H9 (cell line): ENCODE results near the gene CTIF. TPM values are rescaled to one million over a fixed set of nuclear protein-coding genes. Genes with fewer than 3 reads are reported as not detected.

ENCODE experiments used
- DNase-seq: peaks from one replicate; pipeline ENCODE4 v3.0.0-alpha.2; 2017
- H2AFZ ChIP-seq: one replicate; pipeline ENCODE4 v1.6.1; 2013; ENCODE audit warnings: mild to moderate bottlenecking, low read length, control low read depth, moderate library complexity
- H2AK5ac ChIP-seq: 2 replicates; pipeline ENCODE4 v1.6.1; 2013; ENCODE audit warnings: low read length, control low read depth, mixed read lengths; ENCODE audit not compliant: insufficient read length
- H2BK120ac ChIP-seq: one replicate; pipeline ENCODE4 v1.6.1; 2013; ENCODE audit warnings: low read depth, mild to moderate bottlenecking, low read length, control low read depth, inconsistent platforms; ENCODE audit not compliant: poor library complexity, severe bottlenecking
- H2BK12ac ChIP-seq: 2 replicates; pipeline ENCODE4 v1.6.1; 2013; ENCODE audit warnings: low read length, control low read depth, mixed read lengths, low read depth; ENCODE audit not compliant: insufficient read length
- H2BK15ac ChIP-seq: 2 replicates; pipeline ENCODE4 v1.6.1; 2013; ENCODE audit warnings: low read depth, low read length, control low read depth
- H2BK20ac ChIP-seq: one replicate; pipeline ENCODE4 v1.6.1; 2013; ENCODE audit warnings: low read depth, mild to moderate bottlenecking, low read length, control low read depth, inconsistent platforms; ENCODE audit not compliant: poor library complexity, severe bottlenecking
- H2BK5ac ChIP-seq: 2 replicates; pipeline ENCODE4 v1.6.1; 2013; ENCODE audit warnings: low read length, control low read depth, mixed read lengths; ENCODE audit not compliant: insufficient read length
- H3K14ac ChIP-seq: 2 replicates; pipeline ENCODE4 v1.6.1; 2013; ENCODE audit warnings: low read length, control low read depth; ENCODE audit not compliant: insufficient read depth
- H3K18ac ChIP-seq: 2 replicates; pipeline ENCODE4 v1.6.1; 2013; ENCODE audit warnings: low read depth, mild to moderate bottlenecking, mixed read lengths, low read length, control low read depth; ENCODE audit not compliant: insufficient read length
- H3K23ac ChIP-seq: 2 replicates; pipeline ENCODE4 v1.6.1; 2013; ENCODE audit warnings: low read length, control low read depth, mixed read lengths, low read depth; ENCODE audit not compliant: insufficient read length
- H3K23me2 ChIP-seq: 2 replicates; pipeline ENCODE4 v1.6.1; 2013; ENCODE audit warnings: low read depth, mild to moderate bottlenecking, mixed read lengths, low read length, control low read depth; ENCODE audit not compliant: insufficient read length, poor library complexity, severe bottlenecking
- H3K27ac ChIP-seq: 2 replicates; pipeline ENCODE4 v1.5.1; 2013; ENCODE audit warnings: low read length, control low read depth, mixed read lengths, low read depth; ENCODE audit not compliant: insufficient read length
- H3K27me3 ChIP-seq: 2 replicates; pipeline ENCODE4 v1.6.1; 2013; ENCODE audit warnings: low read length, control low read depth, inconsistent platforms; ENCODE audit not compliant: insufficient read depth
- H3K4ac ChIP-seq: 2 replicates; pipeline ENCODE4 v1.6.1; 2013; ENCODE audit warnings: low read depth, mild to moderate bottlenecking, control low read depth, inconsistent platforms, low read length, moderate library complexity
- H3K4me1 ChIP-seq: 2 replicates; pipeline ENCODE4 v1.6.1; 2013; ENCODE audit warnings: low read length, control low read depth, inconsistent platforms; ENCODE audit not compliant: insufficient read depth
- H3K4me2 ChIP-seq: 2 replicates; pipeline ENCODE4 v1.6.1; 2013; ENCODE audit warnings: low read length, control low read depth, mixed read lengths; ENCODE audit not compliant: insufficient read length, insufficient read depth
- H3K56ac ChIP-seq: 2 replicates; pipeline ENCODE4 v1.6.1; 2013; ENCODE audit warnings: low read depth, mild to moderate bottlenecking, mixed read lengths, low read length, control low read depth; ENCODE audit not compliant: insufficient read length
- H3K79me1 ChIP-seq: 2 replicates; pipeline ENCODE4 v1.6.1; 2013; ENCODE audit warnings: low read depth, mild to moderate bottlenecking, moderate library complexity, low read length, control low read depth, inconsistent platforms; ENCODE audit not compliant: insufficient read depth, poor library complexity, severe bottlenecking
- H3K79me2 ChIP-seq: 2 replicates; pipeline ENCODE4 v1.6.1; 2013; ENCODE audit warnings: low read length, control low read depth, inconsistent platforms; ENCODE audit not compliant: insufficient read depth
- H3K9ac ChIP-seq: 2 replicates; pipeline ENCODE4 v1.6.1; 2013; ENCODE audit warnings: low read length, control low read depth, mixed read lengths; ENCODE audit not compliant: insufficient read length; ENCODE audit errors: extremely low read depth
- H3K9me3 ChIP-seq: one replicate; pipeline ENCODE4 v1.6.1; 2013; ENCODE audit warnings: low read depth, low read length, inconsistent platforms; ENCODE audit not compliant: control insufficient read depth
- H3T11ph ChIP-seq: one replicate; pipeline ENCODE4 v1.6.1; 2013; ENCODE audit warnings: mild to moderate bottlenecking, low read length, control low read depth, inconsistent platforms
- H4K20me1 ChIP-seq: one replicate; pipeline ENCODE4 v1.6.1; 2013; ENCODE audit not compliant: control insufficient read depth, insufficient read length, insufficient read depth
- H4K5ac ChIP-seq: 2 replicates; pipeline ENCODE4 v1.6.1; 2013; ENCODE audit warnings: low read depth, mild to moderate bottlenecking, mixed read lengths, low read length, control low read depth; ENCODE audit not compliant: insufficient read length
- H4K8ac ChIP-seq: replicated peaks from 2 replicates; pipeline ENCODE4 v1.6.1; 2013; ENCODE audit warnings: low read length, control low read depth, mixed read lengths, low read depth; ENCODE audit not compliant: insufficient read length
- H4K91ac ChIP-seq: 2 replicates; pipeline ENCODE4 v1.6.1; 2013; ENCODE audit warnings: low read depth, mild to moderate bottlenecking, moderate library complexity, mixed read lengths, low read length, control low read depth; ENCODE audit not compliant: insufficient read length
- H3K27ac Mint-ChIP-seq, 3 experiments: 2 replicates in 2 of 3; 3 replicates in 1 of 3; pipeline ENCODE4 v1.8.0; 2020 to 2021; ENCODE audit warnings: mixed read lengths in 3 of 3, mild to moderate bottlenecking in 1 of 3, moderate library complexity in 1 of 3
- H3K27me3 Mint-ChIP-seq: 2 replicates; pipeline ENCODE4 v1.8.0; 2021; ENCODE audit warnings: low read depth, mild to moderate bottlenecking, moderate library complexity, mixed read lengths
- H3K36me3 Mint-ChIP-seq, 3 experiments: 2 replicates in 2 of 3; 3 replicates in 1 of 3; pipeline ENCODE4 v1.8.0; 2020 to 2021; ENCODE audit warnings: low read depth in 3 of 3, mixed read lengths in 3 of 3; ENCODE audit not compliant: insufficient read depth in 1 of 3
- H3K4me1 Mint-ChIP-seq, 2 experiments: 2 replicates each; pipeline ENCODE4 v1.8.0; 2020; ENCODE audit warnings: mixed read lengths in 2 of 2
- H3K4me3 Mint-ChIP-seq, 2 experiments: 2 replicates in 1 of 2; 3 replicates in 1 of 2; pipeline ENCODE4 v1.8.0; 2020 to 2021; ENCODE audit warnings: mild to moderate bottlenecking in 2 of 2, mixed read lengths in 2 of 2, moderate library complexity in 1 of 2
- H3K9me3 Mint-ChIP-seq, 2 experiments: 2 replicates in 1 of 2; 3 replicates in 1 of 2; pipeline ENCODE4 v1.8.0; 2020; ENCODE audit warnings: mild to moderate bottlenecking in 2 of 2, mixed read lengths in 2 of 2, moderate library complexity in 1 of 2
- CTCF ChIP-seq: fragments of 200-600 bp; sonication (generic); conservative IDR thresholded peaks from 3 replicates; pipeline ENCODE4 v1.8.0; 2021; ENCODE audit warnings: antibody characterized with exemption, mild to moderate bottlenecking
- WGBS: extraction: QIAGEN DNeasy Blood & Tissue Kit; methylation state at CpG from one replicate; pipeline ENCODE4 v1.1.7; 2013; ENCODE audit warnings: missing lambda C conversion rate, low lambda C conversion rate, mixed read lengths; ENCODE audit not compliant: insufficient read length; ENCODE audit errors: extremely low coverage; 5-methylcytosine and 5-hydroxymethylcytosine counted together
- total RNA-seq: library from RNA; stranded (reverse); gene quantifications from 2 replicates; pipeline ENCODE4 v1.2.1, GENCODE V29; 2021

Gene CTIF
- total RNA-seq, 1 experiment from 2014 or later, result 15.8 TPM

- no peak for DNase-seq
- Histone ChIP-seq H3K56ac (no peak overlapping the region), H2AK5ac (no peak overlapping the region), H4K20me1 (no peaks in the 10 kb centered on the region), H3K79me2 (no peaks in the 10 kb centered on the region), H3K18ac (no peak overlapping the region), H3K27ac (no peak overlapping the region), H3K9me3 (no peaks in the 10 kb centered on the region), H4K8ac (no peak overlapping the region), H2BK15ac (no peak overlapping the region), H3K27me3 (no peaks in the 10 kb centered on the region), H4K5ac (no peak overlapping the region), H3K79me1 (no peaks in the 10 kb centered on the region), H3K23me2 (no peaks in the 10 kb centered on the region), H2BK20ac (no peak overlapping the region), H3K14ac (no peak overlapping the region), H3K9ac (no peak overlapping the region), H4K91ac (no peak overlapping the region), H3K23ac (no peak overlapping the region), H2BK120ac (no peak overlapping the region), H2BK5ac (no peak overlapping the region), H2BK12ac (no peak overlapping the region), H3K4ac (no peak overlapping the region), H2AFZ (no peak overlapping the region), H3K4me2 (no peak overlapping the region), H3T11ph (no peak overlapping the region), H3K4me1 (no peaks in the 10 kb centered on the region)
- peaks cover 13% of the 10 kb centered on the region in 2 experiments; a peak in 4 of 5 replicates for H3K9me3 Mint-ChIP-seq
- H3K27ac Mint-ChIP-seq, result no peak overlapping the region; a peak in 1 of 7 replicates
- peaks cover 33% of the 10 kb centered on the region in 2 experiments for H3K4me1 Mint-ChIP-seq
- no peaks in the 10 kb centered on the region; the same call in 1 of the 2 replicates for H3K27me3 Mint-ChIP-seq
- TF ChIP-seq CTCF, result no peak
- peaks cover 9 to 13% (median 12%) of the 10 kb centered on the region in 3 experiments for H3K36me3 Mint-ChIP-seq
- no CpG with 5 or more reads among the region's 3 CpGs for WGBS
- H3K4me3 Mint-ChIP-seq, result no peak overlapping the region
Observed at GRCh38 chr18:48567388-48567787, 28.6 kb downstream of the CTIF start.
